OCI-LY3 (cell line): ENCODE data around the gene CDC20B.
"Not testable (repeated sequence)": the region's sequence is repeated elsewhere in the genome, so short reads cannot be mapped to it uniquely, and the experiment has no call there.

ENCODE experiments used
- H2AFZ ChIP-seq: fragments of 200-600, 300-600 bp; shearing (Covaris generic); 2 replicates; pipeline ENCODE4 v1.6.0; 2014; ENCODE audit warnings: antibody characterized with exemption, low read depth, low read length
- H3K27ac ChIP-seq: fragments of 200-600, 300-600 bp; sonication (generic); 2 replicates; pipeline ENCODE4 v1.5.1; 2014; ENCODE audit warnings: mild to moderate bottlenecking, low read length, moderate library complexity, mixed read lengths
- H3K27me3 ChIP-seq: fragments of 200-600, 300-600 bp; sonication (generic); 2 replicates; pipeline ENCODE4 v1.6.1; 2014; ENCODE audit warnings: low read depth, low read length, mixed read lengths
- H3K36me3 ChIP-seq: fragments of 200-600, 300-600 bp; sonication (generic); replicated peaks from 2 replicates; pipeline ENCODE3; 2014; ENCODE audit warnings: low read depth, low read length, mixed read lengths
- H3K4me1 ChIP-seq: fragments of 300-600, 200-600 bp; sonication (generic); 2 replicates; pipeline ENCODE4 v1.6.1; 2014; ENCODE audit warnings: low read length, mixed read lengths
- H3K4me2 ChIP-seq: fragments of 200-600, 300-600 bp; sonication (generic); 2 replicates; pipeline ENCODE4 v1.6.1; 2014; ENCODE audit warnings: low read length, mixed read lengths
- H3K4me3 ChIP-seq: fragments of 300-600, 200-600 bp; sonication (generic); 2 replicates; pipeline ENCODE4 v1.5.1; 2014; ENCODE audit warnings: antibody characterized with exemption, mild to moderate bottlenecking, low read length, moderate library complexity
- H3K79me2 ChIP-seq: fragments of 300-600, 200-600 bp; shearing (Covaris generic); 2 replicates; pipeline ENCODE4 v1.6.1; 2014; ENCODE audit warnings: mild to moderate bottlenecking, low read length, mixed read lengths
- H3K9ac ChIP-seq: fragments of 300-600, 200-600 bp; shearing (Covaris generic); 2 replicates; pipeline ENCODE4 v1.6.0; 2014; ENCODE audit warnings: mild to moderate bottlenecking, low read length, moderate library complexity
- H3K9me3 ChIP-seq: fragments of 200-600, 300-600 bp; shearing (Covaris generic); 2 replicates; pipeline ENCODE4 v1.6.1; 2014; ENCODE audit warnings: low read length, mixed read lengths; ENCODE audit not compliant: insufficient read depth
- H4K20me1 ChIP-seq: fragments of 200-600, 300-600 bp; sonication (generic); 2 replicates; pipeline ENCODE4 v1.6.1; 2016; ENCODE audit warnings: low read length, mixed read lengths; ENCODE audit not compliant: insufficient read depth
- CTCF ChIP-seq: fragments of 200-600, 300-600 bp; sonication (generic); IDR thresholded peaks from 2 replicates; pipeline ENCODE4 v1.5.1; 2014; ENCODE audit warnings: antibody characterized with exemption, low read length, low read depth
- EZH2phosphoT487 ChIP-seq: fragments of 200-600 bp; shearing (Covaris generic); IDR thresholded peaks from 2 replicates; pipeline ENCODE4 v1.6.1; 2018; ENCODE audit warnings: antibody characterized with exemption, mixed run types, low read depth

Gene CDC20B

GRCh38 chr5:55096182-55096581 lies 76.8 kb downstream of the CDC20B start:
- Histone ChIP-seq H3K79me2 (no peaks in the 10 kb centered on the region), H3K9me3 (no peaks in the 10 kb centered on the region), H2AFZ (no peak overlapping the region)

GRCh38 chr5:55091011-55091410 lies 82.0 kb downstream of the CDC20B start:
- not testable (repeated sequence) for H3K4me3 ChIP-seq, H2AFZ ChIP-seq, H3K4me2 ChIP-seq, H3K79me2 ChIP-seq, H4K20me1 ChIP-seq, H3K27me3 ChIP-seq, H3K36me3 ChIP-seq, H3K4me1 ChIP-seq, H3K27ac ChIP-seq, H3K9ac ChIP-seq, H3K9me3 ChIP-seq

More at GRCh38 chr5:55096182-55096581, 76.8 kb downstream of the CDC20B start:
- H3K4me1 ChIP-seq = no peaks in the 10 kb centered on the region
- H3K4me2 ChIP-seq = no peak overlapping the region
- H3K27ac ChIP-seq = no peak overlapping the region
- H4K20me1 ChIP-seq = no peaks in the 10 kb centered on the region
- no peak overlapping the region for H3K4me3 ChIP-seq
- TF ChIP-seq EZH2phosphoT487 (no peak), CTCF (no peak)
- H3K9ac ChIP-seq = no peak overlapping the region
- no peaks in the 10 kb centered on the region for H3K27me3 ChIP-seq
- no peaks in the 10 kb centered on the region for H3K36me3 ChIP-seq

- H3K9me3 ChIP-seq, H3K4me3 ChIP-seq, H2AFZ ChIP-seq, H3K4me2 ChIP-seq, H4K20me1 ChIP-seq, H3K9ac ChIP-seq, H3K4me1 ChIP-seq, H3K36me3 ChIP-seq, H3K27ac ChIP-seq, H3K27me3 ChIP-seq, H3K79me2 ChIP-seq: not testable (repeated sequence)
Observed at GRCh38 chr5:55089301-55089700, 83.7 kb downstream of the CDC20B start.

GRCh38 chr5:55081541-55081940 lies 91.4 kb downstream of the CDC20B start:
- H3K9me3 ChIP-seq = no peaks in the 10 kb centered on the region
- H3K27me3 ChIP-seq = no peaks in the 10 kb centered on the region
- H3K9ac ChIP-seq = no peak overlapping the region
- H3K4me2 ChIP-seq = no peak overlapping the region
- no peak overlapping the region for H2AFZ ChIP-seq
- H3K4me3 ChIP-seq = no peak overlapping the region
- no peaks in the 10 kb centered on the region for H3K79me2 ChIP-seq
- H3K27ac ChIP-seq = no peak overlapping the region
- no peaks in the 10 kb centered on the region for H3K36me3 ChIP-seq
- no peaks in the 10 kb centered on the region for H4K20me1 ChIP-seq
- TF ChIP-seq EZH2phosphoT487 (no peak), CTCF (no peak)
- no peaks in the 10 kb centered on the region for H3K4me1 ChIP-seq

- no peaks in the 10 kb centered on the region for H3K4me1 ChIP-seq
- no peak overlapping the region for H3K4me2 ChIP-seq
- H3K36me3 ChIP-seq = no peaks in the 10 kb centered on the region
- H4K20me1 ChIP-seq = no peaks in the 10 kb centered on the region
- no peak for TF ChIP-seq EZH2phosphoT487
- TF ChIP-seq CTCF = no peak
- H3K79me2 ChIP-seq = no peaks in the 10 kb centered on the region
- no peak overlapping the region for H2AFZ ChIP-seq
- H3K9ac ChIP-seq = no peak overlapping the region
- no peak overlapping the region for H3K27ac ChIP-seq
- H3K27me3 ChIP-seq = no peaks in the 10 kb centered on the region
- no peaks in the 10 kb centered on the region for H3K9me3 ChIP-seq
- H3K4me3 ChIP-seq = no peak overlapping the region
Observed at GRCh38 chr5:55073211-55073610, 99.8 kb downstream of the CDC20B start.
